MM.1S (cell line): Measurements from ENCODE around the gene TACC2.
"Not testable (repeated sequence)": the region's sequence is repeated elsewhere in the genome, so short reads cannot be mapped to it uniquely, and the experiment has no call there.

Experiments used
- DNase-seq: peaks from one replicate; pipeline ENCODE4 v3.0.0-alpha.2; 2015
- H2AFZ ChIP-seq: fragments of 300-600 bp; sonication (generic); 2 replicates; pipeline ENCODE4 v1.6.0; 2016; ENCODE audit warnings: antibody characterized with exemption, low read length
- H3F3A ChIP-seq: fragments of 300-600 bp; sonication (generic); 2 replicates; pipeline ENCODE4 v1.6.1; 2016; ENCODE audit warnings: mild to moderate bottlenecking, antibody characterized with exemption, low read length, moderate library complexity, mixed read lengths; ENCODE audit not compliant: insufficient read depth
- H3K27ac ChIP-seq: fragments of 300-600 bp; sonication (generic); 2 replicates; pipeline ENCODE4 v1.5.1; 2016; ENCODE audit warnings: mild to moderate bottlenecking, low read length
- H3K27me3 ChIP-seq: fragments of 300-600 bp; sonication (generic); replicated peaks from 2 replicates; pipeline ENCODE4 v1.6.0; 2016; ENCODE audit warnings: low read length; ENCODE audit not compliant: insufficient read depth
- H3K36me3 ChIP-seq: fragments of 300-600 bp; sonication (generic); replicated peaks from 2 replicates; pipeline ENCODE4 v1.6.1; 2016; ENCODE audit warnings: mild to moderate bottlenecking, low read length, mixed read lengths; ENCODE audit not compliant: insufficient read depth
- H3K4me1 ChIP-seq: fragments of 300-600 bp; sonication (generic); 2 replicates; pipeline ENCODE4 v1.6.1; 2016; ENCODE audit warnings: low read length, mixed read lengths
- H3K4me2 ChIP-seq: fragments of 300-600 bp; sonication (generic); 2 replicates; pipeline ENCODE4 v1.6.0; 2016; ENCODE audit warnings: low read depth, low read length
- H3K4me3 ChIP-seq: fragments of 300-600 bp; sonication (generic); 2 replicates; pipeline ENCODE4 v1.5.1; 2016; ENCODE audit warnings: low read length, mixed read lengths
- H3K79me2 ChIP-seq: fragments of 300-600 bp; sonication (generic); 2 replicates; pipeline ENCODE4 v1.6.1; 2016; ENCODE audit warnings: mixed run types, low read length, mixed read lengths
- H3K9ac ChIP-seq: fragments of 300-600 bp; sonication (generic); 2 replicates; pipeline ENCODE4 v1.6.1; 2016; ENCODE audit warnings: low read length, mixed read lengths
- H3K9me2 ChIP-seq: fragments of 300-600 bp; sonication (generic); replicated peaks from 2 replicates; pipeline ENCODE4 v1.6.1; 2016; ENCODE audit warnings: mild to moderate bottlenecking, low read length, mixed read lengths; ENCODE audit not compliant: insufficient read depth
- H3K9me3 ChIP-seq: fragments of 300-600 bp; sonication (generic); replicated peaks from 2 replicates; pipeline ENCODE4 v1.6.1; 2016; ENCODE audit warnings: mild to moderate bottlenecking, low read length, mixed read lengths; ENCODE audit not compliant: insufficient read depth
- H4K20me1 ChIP-seq: fragments of 300-600 bp; sonication (generic); 2 replicates; pipeline ENCODE4 v1.6.1; 2016; ENCODE audit warnings: mild to moderate bottlenecking, low read length, moderate library complexity, mixed read lengths; ENCODE audit not compliant: insufficient read depth
- CTCF ChIP-seq: fragments of 300-600 bp; sonication (generic); IDR thresholded peaks from 2 replicates; pipeline ENCODE4 v1.5.1; 2016; ENCODE audit warnings: antibody characterized with exemption, low read length, mixed read lengths
- EZH2 ChIP-seq: fragments of 300-600 bp; sonication (generic); optimal IDR thresholded peaks from 2 replicates; pipeline ENCODE3; 2017; ENCODE audit warnings: low read depth, mild to moderate bottlenecking, antibody characterized with exemption, low read length, mixed read lengths
- EZH2phosphoT487 ChIP-seq: fragments of 300-600 bp; sonication (generic); IDR thresholded peaks from 2 replicates; pipeline ENCODE4 v1.6.1; 2018; ENCODE audit warnings: antibody characterized with exemption, low read length

TACC2 gene

GRCh38 chr10:122102146-122102868 lies 113.3 kb downstream of the TACC2 start:
- H3K9ac ChIP-seq = no peak overlapping the region
- no peaks in the 10 kb centered on the region for H3K27me3 ChIP-seq
- H3K9me2 ChIP-seq = no peaks in the 10 kb centered on the region
- no peaks in the 10 kb centered on the region for H3K9me3 ChIP-seq
- H3K4me3 ChIP-seq = no peak overlapping the region
- TF ChIP-seq EZH2phosphoT487 (no peak), CTCF (no peak), EZH2 (no peak)
- no peaks in the 10 kb centered on the region for H3K4me1 ChIP-seq
- no peaks in the 10 kb centered on the region for H3K79me2 ChIP-seq
- H3K4me2 ChIP-seq = no peak overlapping the region
- H2AFZ ChIP-seq = no peak overlapping the region
- no peaks in the 10 kb centered on the region for H3F3A ChIP-seq
- no peak for DNase-seq
- no peak overlapping the region for H3K27ac ChIP-seq
- no peaks in the 10 kb centered on the region for H4K20me1 ChIP-seq
- H3K36me3 ChIP-seq = no peaks in the 10 kb centered on the region

- no peaks in the 10 kb centered on the region for H3K36me3 ChIP-seq
- no peak overlapping the region for H3K4me3 ChIP-seq
- H3K9me3 ChIP-seq = no peaks in the 10 kb centered on the region
- no peak for DNase-seq
- TF ChIP-seq EZH2phosphoT487 (no peak), EZH2 (no peak), CTCF (no peak)
- no peaks in the 10 kb centered on the region for H3K27me3 ChIP-seq
- H3K9me2 ChIP-seq = no peaks in the 10 kb centered on the region
- no peaks in the 10 kb centered on the region for H3K79me2 ChIP-seq
- H3K4me1 ChIP-seq = no peaks in the 10 kb centered on the region
- H2AFZ ChIP-seq = no peak overlapping the region
- H3K9ac ChIP-seq = no peak overlapping the region
- no peak overlapping the region for H3K4me2 ChIP-seq
- no peaks in the 10 kb centered on the region for H3F3A ChIP-seq
- no peaks in the 10 kb centered on the region for H4K20me1 ChIP-seq
- H3K27ac ChIP-seq = no peak overlapping the region
Measured at GRCh38 chr10:122102869-122103525, 114.0 kb downstream of the TACC2 start.

- no peak overlapping the region for H3K27ac ChIP-seq
- no peaks in the 10 kb centered on the region for H3K9me2 ChIP-seq
- no peak overlapping the region for H3K4me3 ChIP-seq
- H3K36me3 ChIP-seq = no peaks in the 10 kb centered on the region
- H3K79me2 ChIP-seq = no peaks in the 10 kb centered on the region
- no peak for DNase-seq
- no peak overlapping the region for H3K9ac ChIP-seq
- no peaks in the 10 kb centered on the region for H4K20me1 ChIP-seq
- no peak for TF ChIP-seq EZH2
- TF ChIP-seq CTCF = no peak
- no peak for TF ChIP-seq EZH2phosphoT487
- H3K4me2 ChIP-seq = no peak overlapping the region
- H3K4me1 ChIP-seq = no peaks in the 10 kb centered on the region
- no peaks in the 10 kb centered on the region for H3K9me3 ChIP-seq
- no peaks in the 10 kb centered on the region for H3F3A ChIP-seq
- H3K27me3 ChIP-seq = no peaks in the 10 kb centered on the region
- no peak overlapping the region for H2AFZ ChIP-seq
Measured at GRCh38 chr10:122103592-122103991, 114.6 kb downstream of the TACC2 start.

- not testable (repeated sequence) for H3K4me2 ChIP-seq, H3K36me3 ChIP-seq, H3K4me1 ChIP-seq, H2AFZ ChIP-seq, H3K9me2 ChIP-seq, H3K79me2 ChIP-seq, H3K9ac ChIP-seq, H3K4me3 ChIP-seq, DNase-seq, H3K27ac ChIP-seq, H3K9me3 ChIP-seq, H3K27me3 ChIP-seq, H3F3A ChIP-seq, H4K20me1 ChIP-seq
Measured at GRCh38 chr10:122108786-122109185, 119.8 kb downstream of the TACC2 start.
